Tibial artery (tissue), 4 donors: Measurements from ENCODE around the gene RFC5.
"Not testable (repeated sequence)": the region's sequence is repeated elsewhere in the genome, so short reads cannot be mapped to it uniquely, and the experiment has no call there.

ENCODE experiments used
- DNase-seq, 2 donors: peaks; one replicate each; pipeline ENCODE4 v3.0.0-alpha.2; 2019
- H3K27ac ChIP-seq, 2 donors: fragments of 200-600 bp; sonication (generic) in 1 of 2; 1 replicate in 1 of 2; 2 replicates in 1 of 2; pipeline ENCODE4 v1.5.1; 2018 to 2019; ENCODE audit warnings: mild to moderate bottlenecking in 1 of 2
- H3K27me3 ChIP-seq, 2 donors: fragments of 200-600 bp; sonication (generic) in 1 of 2; one replicate each; pipeline versions ENCODE4 v1.5.1 to v1.6.0; 2016 to 2019
- H3K36me3 ChIP-seq, 3 donors: fragments of 200-600 bp; sonication (generic) in 2 of 3; one replicate each; pipeline ENCODE4 v1.5.1; 2016 to 2019; ENCODE audit warnings: mild to moderate bottlenecking in 2 of 3
- H3K4me1 ChIP-seq, 4 donors: fragments of 200-600 bp; sonication (generic) in 2 of 4; 1 replicate in 3 of 4; 2 replicates in 1 of 4; pipeline ENCODE4 v1.5.1; 2016 to 2019
- H3K4me3 ChIP-seq, 2 donors: fragments of 200-600 bp; sonication (generic) in 1 of 2; 1 replicate in 1 of 2; 2 replicates in 1 of 2; pipeline ENCODE4 v1.5.1; 2018 to 2019; ENCODE audit warnings: mild to moderate bottlenecking in 2 of 2
- H3K9me3 ChIP-seq, 3 donors: fragments of 200-600 bp; sonication (generic) in 1 of 3; one replicate each; pipeline ENCODE4 v1.5.1; 2016 to 2019
- intact Hi-C: fragments of 100-400 bp; cut with DNase I; formaldehyde crosslinking; loops from one replicate; pipeline ENCODE4 v1.15.0; 2023; ENCODE audit warnings: low total_unique reads
- TF ChIP-seq, protein P1 (sequence below), 2 experiments: fragments of 200-600 bp in 1 of 2; fragments of 450-650 bp in 1 of 2; IDR thresholded peaks; one replicate each; pipeline ENCODE4 v1.5.1; 2017 to 2019; ENCODE audit warnings: antibody characterized with exemption in 2 of 2, mild to moderate bottlenecking in 1 of 2, moderate library complexity in 1 of 2

The RFC5 gene

DNA sequence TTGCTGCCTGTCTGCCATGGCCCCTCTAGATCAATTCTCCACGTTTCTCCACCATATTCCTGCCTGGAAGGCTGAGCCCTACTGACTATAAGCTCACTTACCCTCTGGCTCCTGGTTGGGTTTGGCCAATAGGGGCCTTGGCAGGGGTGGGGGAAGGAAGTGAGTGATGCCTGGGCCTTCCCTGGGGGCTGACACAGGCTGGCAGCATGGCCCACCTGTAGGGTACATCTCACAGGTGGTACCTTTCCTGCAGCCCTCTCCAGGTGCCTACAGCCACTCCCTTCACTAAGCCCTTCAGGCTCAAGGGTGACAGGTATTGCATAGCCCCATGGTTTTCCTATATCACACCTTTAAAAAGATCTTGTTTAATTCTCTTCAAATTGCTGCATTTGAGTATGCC, 3.5 kb downstream of the RFC5 start:
- Histone ChIP-seq H3K27ac (no peak overlapping the region), H3K4me1 (peaks cover 0 to 16% (median 7%) of the 10 kb centered on the region in 4 donors), H3K4me3 (no peak overlapping the region), H3K27me3 (no peaks in the 10 kb centered on the region), H3K9me3 (no peaks in the 10 kb centered on the region), H3K36me3 (peaks cover 4 to 48% (median 18%) of the 10 kb centered on the region in 3 donors)
- TF ChIP-seq, protein P1, sequence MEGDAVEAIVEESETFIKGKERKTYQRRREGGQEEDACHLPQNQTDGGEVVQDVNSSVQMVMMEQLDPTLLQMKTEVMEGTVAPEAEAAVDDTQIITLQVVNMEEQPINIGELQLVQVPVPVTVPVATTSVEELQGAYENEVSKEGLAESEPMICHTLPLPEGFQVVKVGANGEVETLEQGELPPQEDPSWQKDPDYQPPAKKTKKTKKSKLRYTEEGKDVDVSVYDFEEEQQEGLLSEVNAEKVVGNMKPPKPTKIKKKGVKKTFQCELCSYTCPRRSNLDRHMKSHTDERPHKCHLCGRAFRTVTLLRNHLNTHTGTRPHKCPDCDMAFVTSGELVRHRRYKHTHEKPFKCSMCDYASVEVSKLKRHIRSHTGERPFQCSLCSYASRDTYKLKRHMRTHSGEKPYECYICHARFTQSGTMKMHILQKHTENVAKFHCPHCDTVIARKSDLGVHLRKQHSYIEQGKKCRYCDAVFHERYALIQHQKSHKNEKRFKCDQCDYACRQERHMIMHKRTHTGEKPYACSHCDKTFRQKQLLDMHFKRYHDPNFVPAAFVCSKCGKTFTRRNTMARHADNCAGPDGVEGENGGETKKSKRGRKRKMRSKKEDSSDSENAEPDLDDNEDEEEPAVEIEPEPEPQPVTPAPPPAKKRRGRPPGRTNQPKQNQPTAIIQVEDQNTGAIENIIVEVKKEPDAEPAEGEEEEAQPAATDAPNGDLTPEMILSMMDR (IDR thresholded peaks at IDR 0.05), result no peak
- intact Hi-C loops, result no loop called here
- DNase-seq, result no peak

DNA sequence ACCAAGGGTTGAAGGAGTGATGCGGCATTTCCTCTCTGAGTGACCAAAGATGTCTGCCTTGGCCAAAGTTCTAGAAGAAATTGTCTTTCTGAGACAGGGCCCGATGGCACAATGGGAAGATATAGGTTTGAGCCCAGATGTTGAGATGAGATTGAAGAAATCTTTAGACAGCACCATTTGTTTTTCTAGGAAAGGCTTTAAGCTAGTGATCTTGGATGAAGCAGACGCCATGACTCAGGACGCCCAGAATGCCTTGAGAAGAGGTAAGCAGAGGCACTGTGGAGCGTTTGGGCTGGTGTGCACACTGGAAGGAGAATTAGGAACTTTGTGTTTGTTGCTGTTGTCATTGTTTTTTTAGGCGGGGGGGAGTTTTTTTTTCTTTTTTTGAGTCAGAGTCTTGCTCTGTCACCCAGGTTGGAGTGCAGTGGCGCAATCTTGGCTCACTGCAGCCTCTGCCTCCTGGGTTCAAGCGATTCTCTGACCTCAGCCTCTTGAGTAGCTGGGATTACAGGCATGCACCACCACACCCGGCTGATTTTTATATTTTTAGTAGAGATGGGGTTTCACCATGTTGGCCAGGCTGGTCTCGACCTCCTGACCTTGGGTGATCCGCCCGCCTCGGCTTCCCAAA, 5.7 kb downstream of the RFC5 start:
- peaks cover 15 to 70% (median 38%) of the 10 kb centered on the region in 3 donors for H3K36me3 ChIP-seq
- H3K4me3 ChIP-seq, H3K4me1 ChIP-seq, DNase-seq, H3K9me3 ChIP-seq, H3K27ac ChIP-seq, intact Hi-C loops, H3K27me3 ChIP-seq: not testable (repeated sequence)

DNA sequence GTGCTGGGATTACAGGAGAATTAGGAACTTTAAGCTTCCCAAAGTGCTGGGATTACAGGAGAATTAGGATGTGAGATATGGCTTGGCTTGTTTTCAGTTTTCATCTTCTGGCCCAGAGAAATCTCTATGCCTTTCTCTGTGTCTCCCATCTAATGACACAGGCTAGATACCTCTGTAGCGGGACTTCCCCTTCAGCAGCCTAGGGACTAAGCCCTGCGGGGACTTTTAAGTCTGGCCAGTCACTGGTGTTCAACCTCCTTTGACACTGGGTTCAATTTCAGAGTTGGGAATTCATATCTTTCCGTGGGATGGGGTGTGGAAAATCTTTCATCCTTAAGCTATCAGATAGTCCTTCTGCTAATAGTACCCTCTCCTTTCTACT, 6.2 kb downstream of the RFC5 start:
- DNase-seq, result no peak
- TF ChIP-seq, protein P1 (IDR thresholded peaks at IDR 0.05), result no peak
- Histone ChIP-seq H3K9me3 (no peaks in the 10 kb centered on the region), H3K36me3 (peaks cover 18 to 75% (median 44%) of the 10 kb centered on the region in 3 donors), H3K4me1 (peaks cover 0 to 2% (median under 1%) of the 10 kb centered on the region in 4 donors), H3K27me3 (no peaks in the 10 kb centered on the region), H3K27ac (no peak overlapping the region), H3K4me3 (no peak overlapping the region)
- intact Hi-C loops, result no loop called here

DNA sequence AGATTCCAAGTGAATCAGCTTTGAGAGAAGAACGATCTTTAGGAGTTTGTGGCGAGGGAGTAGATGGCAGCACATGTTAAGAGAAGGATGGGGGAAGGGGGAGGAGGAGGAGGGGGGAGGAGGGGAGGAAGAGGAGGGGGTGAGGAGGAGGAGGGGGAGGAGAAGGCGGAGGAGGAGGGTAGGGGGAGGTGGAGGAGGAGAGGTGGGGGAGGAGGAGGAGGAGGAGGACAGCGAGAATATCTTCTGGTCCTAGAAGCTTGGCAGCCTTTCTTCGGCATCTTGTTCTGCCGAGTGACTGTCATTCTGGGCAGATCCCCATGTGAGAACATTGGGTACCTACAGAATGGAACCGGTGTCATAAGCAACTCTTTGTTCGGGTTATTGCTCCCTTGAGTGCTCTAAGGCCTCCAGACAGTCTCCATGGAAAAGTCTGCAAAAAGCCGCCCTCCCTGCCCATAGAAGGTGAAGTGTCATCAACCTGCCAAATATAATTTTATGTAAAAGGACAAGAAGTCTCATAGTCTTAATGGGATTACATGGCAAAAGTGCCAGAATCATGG, 6.9 kb downstream of the RFC5 start:
- intact Hi-C loops, result no loop called here
- H3K27ac ChIP-seq, result no peak overlapping the region
- DNase-seq, result no peak
- H3K27me3 ChIP-seq, result no peaks in the 10 kb centered on the region
- H3K36me3 ChIP-seq, result peaks cover 22 to 81% (median 49%) of the 10 kb centered on the region in 3 donors
- no peaks in the 10 kb centered on the region for H3K4me1 ChIP-seq
- no peak overlapping the region for H3K4me3 ChIP-seq
- TF ChIP-seq, protein P1 (IDR thresholded peaks at IDR 0.05), result no peak
- no peaks in the 10 kb centered on the region for H3K9me3 ChIP-seq

DNA sequence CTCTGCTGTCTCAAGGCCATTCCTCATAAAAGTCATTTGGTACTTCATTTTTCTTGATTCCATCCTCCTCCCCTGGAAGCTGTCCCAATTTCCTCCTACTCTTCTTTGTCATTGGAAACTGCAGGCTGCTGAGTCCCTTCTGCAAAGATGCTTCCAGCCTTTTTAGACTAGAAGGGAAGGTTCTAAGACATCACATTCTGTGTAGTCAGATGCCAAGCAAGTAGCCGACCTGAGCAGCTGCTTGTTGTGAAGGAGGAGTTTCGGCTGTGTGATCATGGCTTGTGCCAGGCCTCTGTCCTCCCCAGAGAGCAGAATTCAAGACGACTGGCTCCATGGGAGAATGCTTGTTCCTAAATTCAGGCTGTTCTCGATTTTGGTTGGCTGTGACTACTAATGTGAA, 8.7 kb downstream of the RFC5 start:
- Histone ChIP-seq H3K27ac (no peak overlapping the region), H3K9me3 (no peaks in the 10 kb centered on the region), H3K27me3 (no peaks in the 10 kb centered on the region), H3K36me3 (peaks cover 22 to 84% (median 58%) of the 10 kb centered on the region in 3 donors), H3K4me3 (no peak overlapping the region), H3K4me1 (no peaks in the 10 kb centered on the region)
- no peak for DNase-seq
- intact Hi-C loops, result no loop called here
- TF ChIP-seq, protein P1 (IDR thresholded peaks at IDR 0.05), result no peak

DNA sequence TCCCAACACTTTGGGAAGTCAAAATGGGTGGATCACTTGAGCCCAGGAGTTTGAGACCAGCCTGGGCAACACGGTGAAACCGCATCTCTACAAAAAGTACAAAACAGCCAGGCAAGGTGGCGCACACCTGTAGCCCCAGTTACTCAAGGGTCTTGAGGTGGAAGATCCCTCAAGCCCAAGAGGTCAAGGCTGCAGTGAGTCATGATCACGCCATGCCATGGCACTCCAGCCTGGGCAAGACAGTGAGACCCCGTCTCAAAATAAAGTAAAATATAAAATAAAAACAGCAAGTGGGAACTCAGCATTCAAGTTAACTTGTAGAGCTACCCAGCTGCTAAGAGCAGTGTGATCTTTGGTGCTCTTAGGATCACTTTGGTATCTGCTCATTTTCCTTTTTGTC, 12.7 kb downstream of the RFC5 start:
- Histone ChIP-seq H3K4me1 (no peaks in the 10 kb centered on the region), H3K27me3 (no peaks in the 10 kb centered on the region), H3K9me3 (no peaks in the 10 kb centered on the region), H3K36me3 (peaks cover 52 to 96% (median 82%) of the 10 kb centered on the region in 3 donors), H3K27ac (no peak overlapping the region), H3K4me3 (no peak overlapping the region)
- TF ChIP-seq, protein P1 (IDR thresholded peaks at IDR 0.05), result no peak
- intact Hi-C loops, result no loop called here
- DNase-seq, result no peak
